Parathyroid adenoma (tissue), 2 donors: Measurements from ENCODE around the gene DSCAML1.

Source experiments
- H2AFZ ChIP-seq: fragments of 300-600 bp; sonication (generic); one replicate; pipeline ENCODE4 v1.7.0; 2017; ENCODE audit warnings: antibody characterized with exemption, mild to moderate bottlenecking
- H3K27ac ChIP-seq: fragments of 300-600 bp; sonication (generic); one replicate; pipeline ENCODE4 v1.7.0; 2017
- H3K27me3 ChIP-seq: fragments of 300-600 bp; sonication (generic); one replicate; pipeline ENCODE4 v1.7.0; 2017; ENCODE audit warnings: low read length; ENCODE audit not compliant: control insufficient read depth, insufficient read depth
- H3K36me3 ChIP-seq: fragments of 300-600 bp; sonication (generic); one replicate; pipeline ENCODE4 v1.7.0; 2017; ENCODE audit warnings: low read length; ENCODE audit not compliant: control insufficient read depth, insufficient read depth
- H3K4me1 ChIP-seq: fragments of 300-600 bp; sonication (generic); one replicate; pipeline ENCODE4 v1.7.0; 2017; ENCODE audit warnings: control low read depth
- H3K4me2 ChIP-seq: fragments of 300-600 bp; sonication (generic); one replicate; pipeline ENCODE4 v1.7.0; 2017; ENCODE audit warnings: low read length
- H3K4me3 ChIP-seq: fragments of 300-600 bp; sonication (generic); one replicate; pipeline ENCODE4 v1.7.0; 2017; ENCODE audit warnings: low read depth, low read length
- H3K79me2 ChIP-seq: fragments of 300-600 bp; sonication (generic); one replicate; pipeline ENCODE4 v1.7.0; 2017; ENCODE audit warnings: control low read depth
- H3K9ac ChIP-seq: fragments of 300-600 bp; sonication (generic); one replicate; pipeline ENCODE4 v1.7.0; 2017; ENCODE audit warnings: mild to moderate bottlenecking
- H3K9me3 ChIP-seq: fragments of 300-600 bp; sonication (generic); one replicate; pipeline ENCODE4 v1.7.0; 2017; ENCODE audit warnings: low read length; ENCODE audit not compliant: control insufficient read depth
- CTCF ChIP-seq: fragments of 300-600 bp; sonication (generic); IDR thresholded peaks from one replicate; pipeline ENCODE4 v1.7.0; 2017; ENCODE audit warnings: antibody characterized with exemption, mild to moderate bottlenecking
- donor health status: primary hyperparathyroidism.

Gene DSCAML1

GRCh38 chr11:117603932-117604331 is 193.1 kb downstream of the DSCAML1 start:
- Histone ChIP-seq H3K9me3 (no peaks in the 10 kb centered on the region), H3K4me2 (no peak overlapping the region), H3K27me3 (no peaks in the 10 kb centered on the region), H3K9ac (no peak overlapping the region), H2AFZ (no peak overlapping the region), H3K79me2 (no peaks in the 10 kb centered on the region), H3K27ac (no peak overlapping the region), H3K36me3 (no peaks in the 10 kb centered on the region), H3K4me3 (no peak overlapping the region), H3K4me1 (no peaks in the 10 kb centered on the region)
- TF ChIP-seq CTCF = no peak

DNA sequence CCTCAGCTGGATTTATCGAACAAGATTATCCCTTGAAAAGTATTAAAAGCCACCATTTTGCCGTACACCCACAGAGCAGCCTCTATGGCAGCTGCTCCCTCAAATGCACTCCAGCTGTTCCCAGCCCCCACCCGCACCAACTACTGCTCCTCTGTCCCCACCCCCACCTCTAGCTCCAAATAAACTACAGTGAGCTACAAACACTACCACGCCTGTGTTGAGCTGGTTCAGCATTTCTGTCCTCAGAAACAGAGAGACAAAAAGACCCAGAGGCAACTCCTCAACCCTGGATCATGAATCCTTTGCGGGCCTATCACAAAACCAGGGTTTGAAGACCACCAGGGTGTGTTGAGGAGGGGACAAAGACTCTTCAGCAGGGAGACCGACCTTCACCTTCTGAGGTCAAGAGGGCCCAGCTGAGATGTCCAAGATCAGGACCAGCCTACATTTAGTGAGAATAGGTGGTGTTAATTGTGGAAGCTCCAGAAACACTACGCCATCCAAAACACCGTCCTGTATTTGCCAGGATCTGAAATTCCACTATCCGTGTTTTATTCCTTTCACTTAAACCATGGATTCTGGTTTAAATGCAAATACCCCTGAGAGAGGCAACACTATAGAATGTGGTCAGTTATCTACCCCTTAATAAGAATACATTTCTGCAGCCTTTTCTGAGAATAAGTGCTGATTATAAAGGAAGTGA is 195.9 kb downstream of the DSCAML1 start:
- Histone ChIP-seq H3K4me1 (no peaks in the 10 kb centered on the region), H3K9ac (no peak overlapping the region), H3K36me3 (no peaks in the 10 kb centered on the region), H3K9me3 (no peaks in the 10 kb centered on the region), H3K4me3 (no peak overlapping the region), H2AFZ (no peak overlapping the region), H3K27me3 (no peaks in the 10 kb centered on the region), H3K27ac (no peak overlapping the region), H3K79me2 (no peaks in the 10 kb centered on the region), H3K4me2 (no peak overlapping the region)
- no peak for TF ChIP-seq CTCF

DNA sequence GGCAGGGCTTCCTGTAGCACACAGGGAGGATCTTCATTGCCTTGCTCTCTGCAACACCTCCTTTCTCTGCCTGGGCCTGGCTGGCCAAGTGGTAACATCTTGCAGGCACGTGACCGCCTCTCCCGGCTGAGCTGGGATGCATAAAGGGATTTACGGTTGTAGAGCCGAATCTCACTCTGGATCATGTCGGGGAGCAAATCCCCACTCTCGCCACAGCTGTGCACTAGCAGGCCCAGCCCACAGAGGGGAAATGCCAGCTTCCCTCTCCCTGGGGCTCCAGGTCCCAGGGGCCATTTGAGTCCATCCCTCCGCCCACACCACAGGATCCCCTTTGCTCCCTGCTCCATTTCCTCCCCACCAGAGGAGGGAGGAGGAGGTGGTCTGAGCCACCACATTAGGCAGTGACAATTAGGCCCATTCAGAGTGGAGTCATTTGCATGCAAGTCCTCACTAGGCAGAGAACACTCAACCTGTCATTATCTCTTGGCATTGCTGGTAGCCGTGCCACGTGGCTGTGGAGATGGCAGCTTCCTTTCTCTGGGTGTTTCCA is 196.7 kb downstream of the DSCAML1 start:
- Histone ChIP-seq H2AFZ (no peak overlapping the region), H3K27ac (no peak overlapping the region), H3K4me3 (no peak overlapping the region), H3K9ac (no peak overlapping the region), H3K4me2 (no peak overlapping the region), H3K79me2 (no peaks in the 10 kb centered on the region), H3K27me3 (no peaks in the 10 kb centered on the region), H3K9me3 (no peaks in the 10 kb centered on the region), H3K4me1 (no peaks in the 10 kb centered on the region), H3K36me3 (no peaks in the 10 kb centered on the region)
- TF ChIP-seq CTCF = no peak

DNA sequence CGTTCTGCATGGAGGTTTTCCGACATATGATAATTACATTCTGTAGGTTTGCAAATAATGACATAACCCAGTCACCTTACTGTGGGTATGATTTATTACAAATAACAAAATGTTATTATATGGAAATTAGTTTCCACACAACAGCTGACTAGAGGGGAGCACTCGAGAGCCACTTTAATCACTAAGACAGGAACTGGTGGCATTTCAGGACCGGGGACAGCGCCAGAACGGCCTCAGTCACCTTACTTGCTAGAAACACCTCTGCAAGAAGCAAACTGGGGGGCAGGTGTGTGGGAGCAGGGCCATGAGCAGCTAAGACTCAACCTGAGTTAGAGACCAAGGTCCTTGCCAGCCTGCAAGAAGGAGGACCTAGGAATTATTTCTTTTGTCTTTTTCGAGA is 199.9 kb downstream of the DSCAML1 start:
- no peaks in the 10 kb centered on the region for H3K27me3 ChIP-seq
- no peaks in the 10 kb centered on the region for H3K79me2 ChIP-seq
- no peaks in the 10 kb centered on the region for H3K4me1 ChIP-seq
- TF ChIP-seq CTCF = no peak
- no peak overlapping the region for H3K4me2 ChIP-seq
- H3K9ac ChIP-seq = no peak overlapping the region
- no peaks in the 10 kb centered on the region for H3K9me3 ChIP-seq
- no peak overlapping the region for H3K4me3 ChIP-seq
- no peaks in the 10 kb centered on the region for H3K36me3 ChIP-seq
- H3K27ac ChIP-seq = no peak overlapping the region
- no peak overlapping the region for H2AFZ ChIP-seq

GRCh38 chr11:117595440-117595839 is 201.6 kb downstream of the DSCAML1 start:
- Histone ChIP-seq H3K9ac (no peak overlapping the region), H3K36me3 (no peaks in the 10 kb centered on the region), H3K9me3 (no peaks in the 10 kb centered on the region), H3K4me3 (no peak overlapping the region), H3K27ac (no peak overlapping the region), H3K79me2 (no peaks in the 10 kb centered on the region), H3K4me1 (no peaks in the 10 kb centered on the region), H3K4me2 (no peak overlapping the region), H3K27me3 (no peaks in the 10 kb centered on the region), H2AFZ (no peak overlapping the region)
- TF ChIP-seq CTCF = no peak
